HepG2 (cell line): ENCODE results near the gene ABCA2. TPM values are rescaled to one million over a fixed set of nuclear protein-coding genes. Genes with fewer than 3 reads are reported as not detected.

Experiments
- ATAC-seq: fragments of 200-7000 bp; cut with Tn5 transposase; 3 replicates; pipeline ENCODE4 v1.9.1; 2020; ENCODE audit warnings: mild to moderate bottlenecking, moderate library complexity
- BruUV-seq: library from RNA; stranded (reverse); fragments of 400-500 nt; replicated peaks from 2 replicates; lab custom pipeline; 2021; lab: Mats Ljungman, UMichigan
- CTCF ChIA-PET: fragments of 300-600 bp; formaldehyde crosslinking; extraction: SDS; loops from one replicate; lab custom pipeline; 2021; ENCODE audit warnings: low total read pairs, inconsistent platforms, low intra/inter-chr PET ratio; lab: Yijun Ruan, JAX
- POLR2A ChIA-PET: fragments of 350-600 bp; sonication (Branson Sonifier 250); formaldehyde crosslinking; loops from one replicate; lab custom pipeline; 2020; ENCODE audit warnings: antibody characterized with exemption, inconsistent platforms; lab: Yijun Ruan, JAX
- DNase-seq: peaks from one replicate; pipeline ENCODE4 v3.0.0-alpha.2; 2015; ENCODE audit warnings: low spot score
- FAIRE-seq: peaks from 3 replicates; lab custom pipeline; 2011; peaks lifted over from hg19 to GRCh38; lab: Jason Lieb, UNC
- H2AFZ ChIP-seq: one replicate; pipeline ENCODE4 v1.6.1; 2011; ENCODE audit warnings: low read length, inconsistent platforms
- H3K27ac ChIP-seq: fragments of 300-600 bp; 3 replicates; pipeline ENCODE4 v1.8.0; 2011; ENCODE audit warnings: mixed run types, mild to moderate bottlenecking, mixed read lengths, low read length, inconsistent platforms; ENCODE audit not compliant: insufficient read depth; ENCODE audit errors: extremely low read length
- H3K27me3 ChIP-seq, 2 experiments: fragments of 200-600 bp in 1 of 2; 2 replicates in 1 of 2; 3 replicates in 1 of 2; pipeline versions ENCODE4 v1.6.0 to v1.8.0; 2011; ENCODE audit warnings: low read length in 2 of 2, mild to moderate bottlenecking in 2 of 2, moderate library complexity in 2 of 2, inconsistent platforms in 1 of 2; ENCODE audit not compliant: insufficient read depth in 2 of 2, control insufficient read depth in 1 of 2
- H3K36me3 ChIP-seq, 2 experiments: fragments of 200-600 bp in 1 of 2; replicated peaks in 1 of 2; 2 replicates in 1 of 2; 3 replicates in 1 of 2; pipeline versions ENCODE4 v1.5.1 to v1.8.0; 2011; ENCODE audit warnings: low read length in 2 of 2, inconsistent platforms in 1 of 2; ENCODE audit not compliant: insufficient read depth in 2 of 2, control insufficient read depth in 1 of 2
- H3K4me1 ChIP-seq: 2 replicates; pipeline ENCODE4 v1.5.1; 2012; ENCODE audit warnings: low read length, inconsistent platforms; ENCODE audit not compliant: insufficient read depth
- H3K4me2 ChIP-seq: 2 replicates; pipeline ENCODE4 v1.6.0; 2011; ENCODE audit warnings: low read depth, low read length, inconsistent platforms
- H3K4me3 ChIP-seq, 3 experiments: fragments of 200-600 bp in 1 of 3; sonication (generic), shearing (Covaris generic) in 1 of 3; replicated peaks in 1 of 3; 2 replicates each; pipeline ENCODE4 v1.5.1; 2011 to 2016; ENCODE audit warnings: low read length in 3 of 3, inconsistent platforms in 2 of 3, low read depth in 2 of 3, mild to moderate bottlenecking in 2 of 3, control low read depth in 1 of 3, mixed read lengths in 1 of 3; ENCODE audit not compliant: insufficient read depth in 1 of 3
- H3K79me2 ChIP-seq: one replicate; pipeline ENCODE4 v1.6.1; 2011; ENCODE audit warnings: low read length, inconsistent platforms; ENCODE audit not compliant: insufficient read depth
- H3K9ac ChIP-seq: 2 replicates; pipeline ENCODE4 v1.6.0; 2011; ENCODE audit warnings: mild to moderate bottlenecking, low read depth, low read length, inconsistent platforms; ENCODE audit not compliant: insufficient read depth
- H3K9me3 ChIP-seq: 2 replicates; pipeline ENCODE4 v1.5.1; 2012; ENCODE audit warnings: mild to moderate bottlenecking, low read length
- H4K20me1 ChIP-seq: 2 replicates; pipeline ENCODE4 v1.6.0; 2011; ENCODE audit warnings: inconsistent platforms, mild to moderate bottlenecking, low read length, moderate library complexity; ENCODE audit not compliant: insufficient read depth
- CBX1 ChIP-seq: IDR thresholded peaks from one replicate; pipeline ENCODE4 v1.6.1; 2016; ENCODE audit warnings: antibody characterized with exemption, low read depth
- EP300 ChIP-seq, 3 experiments: sonication (generic) in 1 of 3; formaldehyde crosslinking in 1 of 3; IDR thresholded peaks; 2 replicates each; pipeline versions ENCODE4 v1.5.1 to v1.6.1; 2011 to 2020; ENCODE audit warnings: low read depth in 2 of 3, low read length in 2 of 3, borderline replicate concordance in 1 of 3, improper control_type of control experiment in 1 of 3, mild to moderate bottlenecking in 1 of 3, missing genetic modification reagents in 1 of 3, moderate library complexity in 1 of 3
- EZH2 ChIP-seq: conservative IDR thresholded peaks from 2 replicates; pipeline ENCODE4 v1.6.1; 2012; ENCODE audit warnings: mild to moderate bottlenecking, low read depth, low read length, moderate library complexity
- FLYWCH1 ChIP-seq: sonication (generic); formaldehyde crosslinking; IDR thresholded peaks from 2 replicates; pipeline ENCODE4 v1.8.1; 2023; ENCODE audit warnings: mild to moderate bottlenecking, missing genetic modification reagents
- SATB2 ChIP-seq: sonication (generic); formaldehyde crosslinking; IDR thresholded peaks from 2 replicates; pipeline ENCODE4 v1.5.0; 2020; ENCODE audit warnings: missing genetic modification reagents
- ZNF329 ChIP-seq: sonication (generic); formaldehyde crosslinking; IDR thresholded peaks from 2 replicates; pipeline ENCODE4 v1.9.0; 2021; ENCODE audit warnings: low read depth, mild to moderate bottlenecking, missing genetic modification reagents
- ZNF703 ChIP-seq: sonication (generic); formaldehyde crosslinking; IDR thresholded peaks from 2 replicates; pipeline ENCODE4 v1.5.1; 2020; ENCODE audit warnings: missing genetic modification reagents, mild to moderate bottlenecking, moderate library complexity, borderline replicate concordance
- WGBS: methylation state at CpG from one replicate; pipeline ENCODE4 v1.1.6; 2017; ENCODE audit warnings: low lambda C conversion rate; 5-methylcytosine and 5-hydroxymethylcytosine counted together
- in situ Hi-C: cut with HindIII; loops from 2 replicates; pipeline ENCODE4 v1.10.0; 2017; ENCODE audit warnings: low pct_unique_long_range_greater_than_20kb; ENCODE audit not compliant: extremely low pct_ligation_motif_present
- intact Hi-C: fragments of 100-400 bp; cut with micrococcal nuclease; formaldehyde crosslinking; loops from one replicate; pipeline ENCODE4 v1.10.0; 2022; ENCODE audit not compliant: unreplicated experiment
- polyA plus RNA-seq, 8 experiments: library from polyadenylated mRNA; depleted of rRNA in 3 of 8; stranded (reverse) in 7 of 8; unstranded in 1 of 8; fragments of >200 nt; fragmentation: Illumina TruSeq in 4 of 8; extraction: Trizol in 4 of 8; gene quantifications; 2 replicates each; pipeline versions ENCODE4 v1.2.1 to v1.2.3, GENCODE V29; 2011 to 2016; ENCODE audit warnings: low read depth in 4 of 8, missing spikeins in 1 of 8, mixed read lengths in 1 of 8; ENCODE audit not compliant: insufficient read depth in 1 of 8
- total RNA-seq, 5 experiments: library from RNA; depleted of rRNA; stranded (reverse); fragments of >200 nt; fragmentation: Illumina TruSeq; extraction: Trizol; gene quantifications; 2 replicates each; pipeline ENCODE4 v1.2.3, GENCODE V29; 2016; ENCODE audit warnings: low read depth in 1 of 5
- TF ChIP-seq, protein P1 (sequence below): sonication (generic); formaldehyde crosslinking; IDR thresholded peaks from 2 replicates; pipeline ENCODE4 v1.5.0; 2020; ENCODE audit warnings: mild to moderate bottlenecking, missing genetic modification reagents

The ABCA2 gene
- total and polyA plus RNA-seq, 2 of the 13 experiments (the other 11 are each of a cell fraction or from before 2014, with no cell fraction given) = 2.9 to 19.2 TPM

DNA sequence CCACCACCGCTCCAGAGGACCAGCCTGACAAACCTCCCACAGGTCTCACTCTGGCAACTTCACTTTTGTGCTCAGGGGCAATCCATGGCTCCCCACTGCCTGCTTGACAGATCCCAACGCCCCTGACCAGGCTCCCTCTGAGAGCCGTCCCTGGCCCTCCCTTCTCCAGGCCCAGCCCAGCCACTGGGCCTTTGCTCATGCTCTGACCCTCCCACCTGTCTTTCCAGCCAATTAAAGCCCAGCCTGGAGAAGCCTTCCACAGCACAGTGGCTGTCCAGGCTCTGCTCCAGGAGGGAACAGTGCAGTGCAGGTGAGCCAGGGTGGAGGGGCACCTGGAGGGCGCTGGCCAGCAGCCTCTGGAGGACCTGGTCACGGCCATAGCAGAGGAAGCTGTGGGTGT, 22.5 kb upstream of the ABCA2 start:
- H3K27ac ChIP-seq = no peak overlapping the region
- in situ Hi-C loops (no loop called here), intact Hi-C loops (no loop called here)
- TF ChIP-seq CBX1 = no peak
- no peak for TF ChIP-seq FLYWCH1 (CRISPR knock-in tag)
- no peak for TF ChIP-seq EZH2
- no peak for TF ChIP-seq ZNF329 (CRISPR knock-in tag)
- TF ChIP-seq EP300 (IDR thresholded peaks at IDR 0.05; ENCODE audit: low read depth in 2 of 2, low read length in 2 of 2) = no peak
- no peak for TF ChIP-seq EP300 (CRISPR knock-in tag; IDR thresholded peaks at IDR 0.05; ENCODE audit: borderline replicate concordance)
- no peak for TF ChIP-seq SATB2 (CRISPR knock-in tag)
- TF ChIP-seq ZNF703 (CRISPR knock-in tag) = no peak
- TF ChIP-seq, protein P1, sequence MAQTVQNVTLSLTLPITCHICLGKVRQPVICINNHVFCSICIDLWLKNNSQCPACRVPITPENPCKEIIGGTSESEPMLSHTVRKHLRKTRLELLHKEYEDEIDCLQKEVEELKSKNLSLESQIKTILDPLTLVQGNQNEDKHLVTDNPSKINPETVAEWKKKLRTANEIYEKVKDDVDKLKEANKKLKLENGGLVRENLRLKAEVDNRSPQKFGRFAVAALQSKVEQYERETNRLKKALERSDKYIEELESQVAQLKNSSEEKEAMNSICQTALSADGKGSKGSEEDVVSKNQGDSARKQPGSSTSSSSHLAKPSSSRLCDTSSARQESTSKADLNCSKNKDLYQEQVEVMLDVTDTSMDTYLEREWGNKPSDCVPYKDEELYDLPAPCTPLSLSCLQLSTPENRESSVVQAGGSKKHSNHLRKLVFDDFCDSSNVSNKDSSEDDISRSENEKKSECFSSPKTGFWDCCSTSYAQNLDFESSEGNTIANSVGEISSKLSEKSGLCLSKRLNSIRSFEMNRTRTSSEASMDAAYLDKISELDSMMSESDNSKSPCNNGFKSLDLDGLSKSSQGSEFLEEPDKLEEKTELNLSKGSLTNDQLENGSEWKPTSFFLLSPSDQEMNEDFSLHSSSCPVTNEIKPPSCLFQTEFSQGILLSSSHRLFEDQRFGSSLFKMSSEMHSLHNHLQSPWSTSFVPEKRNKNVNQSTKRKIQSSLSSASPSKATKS (CRISPR knock-in tag) = no peak
- H3K36me3 ChIP-seq = no peaks in the 10 kb centered on the region
- no peak overlapping the region for H3K4me3 ChIP-seq
- H4K20me1 ChIP-seq = no peaks in the 10 kb centered on the region; the same call in 1 of the 2 replicates
- no peaks in the 10 kb centered on the region for H3K9me3 ChIP-seq
- ChIA-PET POLR2A (no interaction called here), CTCF (interaction anchor here (1.4 to 2.3 kb wide), 3 partner anchors 14 to 17 kb away, joined by 5 to 12 read pairs (median 11); no protein-coding TSS in a partner anchor)
- H3K4me2 ChIP-seq = no peak overlapping the region
- no peak overlapping the region for H2AFZ ChIP-seq
- H3K27me3 ChIP-seq = peaks cover 0 to 5% of the 10 kb centered on the region in 2 experiments; a peak in 2 of 5 replicates
- no peak overlapping the region for H3K9ac ChIP-seq
- H3K79me2 ChIP-seq = peaks cover 9% of the 10 kb centered on the region
- peaks cover 27% of the 10 kb centered on the region for H3K4me1 ChIP-seq
- no peak for ATAC-seq
- DNase-seq = no peak
- 68% methylated on average over 3 of the region's 5 CpGs for WGBS
- no TSS peak for BruUV-seq
- FAIRE-seq = no peak
